Activated CD4-positive, CD25-positive, alpha-beta regulatory T cell treated with anti-CD3 and anti-CD28 coated beads, Interleukin-2, amount 50 U/mL, for 72 hours (primary cell): ENCODE measurements around the gene LY6G6F.

Experiments
- DNase-seq: peaks from one replicate; pipeline ENCODE4 v3.0.0; 2021

Gene LY6G6F

GRCh38 chr6:31706599-31706998, at the start of gene LY6G6F:
LY6G6F (plus strand) TSS chr6:31706866; CDS start chr6:31706907, 41 bp downstream.
- no peak for DNase-seq

GRCh38 chr6:31657406-31658157, 49.1 kb upstream of the LY6G6F start:
- no peak for DNase-seq

GRCh38 chr6:31658158-31658688, 48.4 kb upstream of the LY6G6F start:
- DNase-seq, result no peak

- DNase-seq, result no peak
These were observed 47.5 kb upstream of the LY6G6F start for GRCh38 chr6:31658983-31659648.

GRCh38 chr6:31659649-31660380, 46.9 kb upstream of the LY6G6F start:
- peak; percentile 42 for DNase-seq

GRCh38 chr6:31660381-31661261, 46.0 kb upstream of the LY6G6F start, which contains the start of gene C6orf47:
C6orf47 (minus strand) TSS chr6:31660778; CDS start chr6:31659947, 831 bp downstream.
- peak; percentile 77 for DNase-seq

- no peak for DNase-seq
These were observed 45.2 kb upstream of the LY6G6F start for GRCh38 chr6:31661262-31662123.

GRCh38 chr6:31662124-31662723, 44.4 kb upstream of the LY6G6F start:
- DNase-seq, result no peak

GRCh38 chr6:31663126-31663960, 43.3 kb upstream of the LY6G6F start:
- DNase-seq, result no peak

- DNase-seq, result no peak
These were observed 42.5 kb upstream of the LY6G6F start for GRCh38 chr6:31663961-31664789.

GRCh38 chr6:31664790-31665500, 41.7 kb upstream of the LY6G6F start, which contains the start of gene GPANK1:
GPANK1 (minus strand) TSS chr6:31664997; CDS start chr6:31664478, 519 bp downstream.
- peak; percentile 84 for DNase-seq

- peak; percentile 94 for DNase-seq
These were observed 40.9 kb upstream of the LY6G6F start, which contains the start of gene CSNK2B for GRCh38 chr6:31665501-31666336. CSNK2B (plus strand) TSS chr6:31666080; CDS start chr6:31666832, 752 bp downstream.

- no peak for DNase-seq
These were observed 40.2 kb upstream of the LY6G6F start for GRCh38 chr6:31666337-31666965.

GRCh38 chr6:31669676-31670075, 37.0 kb upstream of the LY6G6F start, which contains the start of gene LY6G5B:
LY6G5B (plus strand) TSS chr6:31669976; CDS start chr6:31670951, 975 bp downstream.
- no peak for DNase-seq

GRCh38 chr6:31676322-31676903, 30.3 kb upstream of the LY6G6F start:
- no peak for DNase-seq

GRCh38 chr6:31676904-31677303, 29.8 kb upstream of the LY6G6F start:
- no peak for DNase-seq
